ENCODE data around the gene SLIT3.

The SLIT3 gene

DNA sequence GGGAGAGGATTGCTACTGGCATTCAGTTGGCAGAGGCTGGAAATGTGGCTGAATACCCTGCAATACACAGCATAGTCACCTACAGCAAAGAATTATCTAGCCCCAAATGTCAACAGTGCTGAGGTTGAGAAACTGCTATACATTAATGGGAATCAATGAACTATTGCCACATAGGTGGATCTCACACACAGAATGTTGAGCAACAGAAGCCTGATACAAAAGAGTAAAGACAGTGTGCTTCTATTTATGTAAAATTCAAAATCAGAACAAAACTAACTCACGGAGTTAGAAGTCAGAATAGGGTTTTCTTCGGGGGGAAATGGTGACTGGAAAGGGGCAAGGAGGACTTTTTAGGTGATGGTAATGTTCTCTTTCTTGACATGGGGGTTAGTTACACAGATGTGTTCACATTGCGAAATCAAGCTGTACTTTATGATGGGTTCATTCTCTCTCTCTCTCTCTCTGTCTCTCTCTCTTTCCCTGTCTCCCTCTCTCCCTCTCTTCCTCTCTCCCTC is 676.0 kb downstream of the SLIT3 start:
- no peak overlapping the region for H3K4me2 ChIP-seq (ENCODE audit: low read depth, low read length, poor library complexity, severe bottlenecking)
- no peak overlapping the region for H2AFZ ChIP-seq (ENCODE audit: low read depth, low read length, severe bottlenecking)

DNA sequence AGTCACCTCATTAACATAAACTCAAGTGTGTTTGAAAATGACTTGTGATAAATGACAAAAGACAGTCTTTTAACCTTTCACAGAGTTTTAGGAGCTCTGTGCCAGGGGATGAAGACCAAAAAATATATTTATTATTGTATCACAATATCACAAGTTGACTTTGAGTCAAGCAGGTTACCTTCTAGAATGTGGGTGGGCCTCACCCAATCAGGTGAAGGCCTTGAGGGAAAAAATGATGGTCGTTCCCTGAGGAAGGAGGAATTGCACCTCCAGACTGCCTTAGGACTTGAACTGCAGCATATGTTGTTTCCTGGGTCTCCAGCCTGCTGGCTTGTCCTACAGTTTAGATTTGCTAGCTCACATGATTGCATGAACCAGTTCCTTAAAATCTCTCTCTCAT is 680.1 kb downstream of the SLIT3 start:
- H3K4me3 ChIP-seq (ENCODE audit: insufficient read depth, low read length, poor library complexity, severe bottlenecking), result no peak overlapping the region
- H3K4me2 ChIP-seq (ENCODE audit: low read depth, low read length, poor library complexity, severe bottlenecking), result no peak overlapping the region
- H3K27me3 ChIP-seq (ENCODE audit: low read length), result no peaks in the 10 kb centered on the region
- no peaks in the 10 kb centered on the region for H3K9me3 ChIP-seq (ENCODE audit: insufficient read depth, low read length)
- H3K79me2 ChIP-seq (ENCODE audit: insufficient read depth, low read length), result no peaks in the 10 kb centered on the region
- H4K20me1 ChIP-seq (ENCODE audit: low read depth, low read length), result no peaks in the 10 kb centered on the region
- H3K9ac ChIP-seq (ENCODE audit: low read length), result no peak overlapping the region
- no peak overlapping the region for H2AFZ ChIP-seq (ENCODE audit: low read depth, low read length, severe bottlenecking)
- H3K9me2 ChIP-seq (replicated peaks; ENCODE audit: insufficient read depth, low read length), result no peaks in the 10 kb centered on the region
- H3K27ac ChIP-seq (ENCODE audit: low read depth, low read length), result no peak overlapping the region
- TF ChIP-seq EZH2phosphoT487 (conservative IDR thresholded peaks at IDR 0.05; ENCODE audit: low read length) (no peak), CTCF (IDR thresholded peaks at IDR 0.05; ENCODE audit: insufficient read depth, low read length, poor library complexity, severe bottlenecking) (no peak)
- no peaks in the 10 kb centered on the region for H3K36me3 ChIP-seq (ENCODE audit: low read length)
- H3F3A ChIP-seq (ENCODE audit: insufficient read depth), result no peaks in the 10 kb centered on the region

More for the DNA sequence above, 676.0 kb downstream of the SLIT3 start:
- Histone ChIP-seq H3K27ac (ENCODE audit: low read depth, low read length) (no peak overlapping the region), H3K9ac (ENCODE audit: low read length) (no peak overlapping the region), H3K4me3 (ENCODE audit: insufficient read depth, low read length, poor library complexity, severe bottlenecking) (no peak overlapping the region), H3K27me3 (ENCODE audit: low read length) (no peaks in the 10 kb centered on the region), H3K79me2 (ENCODE audit: insufficient read depth, low read length) (no peaks in the 10 kb centered on the region), H3K9me2 (replicated peaks; ENCODE audit: insufficient read depth, low read length) (no peaks in the 10 kb centered on the region), H3K36me3 (ENCODE audit: low read length) (no peaks in the 10 kb centered on the region), H4K20me1 (ENCODE audit: low read depth, low read length) (no peaks in the 10 kb centered on the region), H3F3A (ENCODE audit: insufficient read depth) (no peaks in the 10 kb centered on the region), H3K9me3 (ENCODE audit: insufficient read depth, low read length) (no peaks in the 10 kb centered on the region)
- TF ChIP-seq CTCF (IDR thresholded peaks at IDR 0.05; ENCODE audit: insufficient read depth, low read length, poor library complexity, severe bottlenecking), result no peak
- no peak for TF ChIP-seq EZH2phosphoT487 (conservative IDR thresholded peaks at IDR 0.05; ENCODE audit: low read length)

DNA sequence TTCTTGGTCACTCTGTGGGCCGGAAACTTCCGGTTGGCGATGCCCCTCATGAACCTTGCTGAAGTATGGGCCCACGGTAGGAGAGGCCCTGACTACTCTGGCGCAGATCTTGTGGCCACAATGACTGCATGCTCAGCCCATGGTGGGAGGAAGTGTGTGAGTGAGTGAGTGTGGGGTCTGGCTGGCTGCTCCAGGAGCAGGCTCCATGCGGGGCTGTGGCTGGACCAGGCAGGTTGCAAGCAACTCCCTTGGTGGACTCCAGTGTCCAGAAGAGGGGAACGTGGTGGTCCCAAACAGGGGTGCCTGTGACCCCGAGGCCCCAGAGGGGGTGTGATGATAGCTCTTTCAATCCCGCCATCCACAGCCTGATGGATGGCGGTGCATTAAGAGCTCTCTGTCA is 686.3 kb downstream of the SLIT3 start:
- no peak overlapping the region for H2AFZ ChIP-seq (ENCODE audit: low read depth, low read length, severe bottlenecking)

More for the DNA sequence above, 686.3 kb downstream of the SLIT3 start:
- TF ChIP-seq EZH2phosphoT487 (conservative IDR thresholded peaks at IDR 0.05; ENCODE audit: low read length) (no peak), CTCF (IDR thresholded peaks at IDR 0.05; ENCODE audit: insufficient read depth, low read length, poor library complexity, severe bottlenecking) (no peak)
- Histone ChIP-seq H3K36me3 (ENCODE audit: low read length) (no peaks in the 10 kb centered on the region), H3K4me2 (ENCODE audit: low read depth, low read length, poor library complexity, severe bottlenecking) (no peak overlapping the region), H3K9me2 (replicated peaks; ENCODE audit: insufficient read depth, low read length) (no peaks in the 10 kb centered on the region), H4K20me1 (ENCODE audit: low read depth, low read length) (no peaks in the 10 kb centered on the region), H3K79me2 (ENCODE audit: insufficient read depth, low read length) (no peaks in the 10 kb centered on the region), H3K9ac (ENCODE audit: low read length) (no peak overlapping the region), H3K27ac (ENCODE audit: low read depth, low read length) (no peak overlapping the region), H3F3A (ENCODE audit: insufficient read depth) (no peaks in the 10 kb centered on the region), H3K4me3 (ENCODE audit: insufficient read depth, low read length, poor library complexity, severe bottlenecking) (no peak overlapping the region), H3K27me3 (ENCODE audit: low read length) (no peaks in the 10 kb centered on the region), H3K9me3 (ENCODE audit: insufficient read depth, low read length) (no peaks in the 10 kb centered on the region)

Data from SU-DHL-6 (cell line).